Ovary (tissue), 9 donors: ENCODE data around the gene TSPAN5. TPM values are rescaled to one million over a fixed set of nuclear protein-coding genes. Genes with fewer than 3 reads are reported as not detected.

ENCODE experiments used
- DNase-seq, 5 donors: peaks; one replicate each; pipeline ENCODE4 v3.0.0-alpha.2; 2019 to 2020
- H3K27ac ChIP-seq, 2 donors: fragments of 200-600 bp; one replicate each; pipeline versions ENCODE4 v1.5.1 to v1.8.0; 2019 to 2022
- H3K27me3 ChIP-seq: fragments of 200-600 bp; one replicate; pipeline ENCODE4 v1.8.0; 2022
- H3K36me3 ChIP-seq: fragments of 200-600 bp; sonication (generic); one replicate; pipeline ENCODE4 v1.5.1; 2019
- H3K4me1 ChIP-seq: one replicate; pipeline ENCODE4 v1.8.1; 2013; ENCODE audit warnings: mild to moderate bottlenecking, moderate library complexity; ENCODE audit not compliant: insufficient read depth
- H3K4me3 ChIP-seq: fragments of 200-600 bp; sonication (generic); one replicate; pipeline ENCODE4 v1.5.1; 2017
- H3K9me3 ChIP-seq, 2 donors: fragments of 200-600 bp in 1 of 2; sonication (generic) in 1 of 2; one replicate each; pipeline versions ENCODE4 v1.5.1 to v1.8.1; 2013 to 2019; ENCODE audit warnings: mild to moderate bottlenecking in 1 of 2, moderate library complexity in 1 of 2
- CTCF ChIP-seq, 3 donors: fragments of 450-650 bp in 2 of 3; fragments of 200-600 bp in 1 of 3; IDR thresholded peaks; one replicate each; pipeline versions ENCODE4 v1.5.1 to v1.8.0; 2016 to 2022; ENCODE audit warnings: antibody characterized with exemption in 3 of 3, mild to moderate bottlenecking in 1 of 3
- EP300 ChIP-seq: sonication (generic); formaldehyde crosslinking; IDR thresholded peaks from one replicate; pipeline ENCODE4 v1.6.1; 2017; ENCODE audit warnings: antibody characterized with exemption
- POLR2A ChIP-seq: fragments of 450-650 bp; IDR thresholded peaks from one replicate; pipeline ENCODE4 v1.6.1; 2017; ENCODE audit warnings: antibody characterized with exemption, mild to moderate bottlenecking, moderate library complexity
- WGBS, 3 donors: extraction: QIAGEN DNeasy Blood & Tissue Kit in 1 of 3; methylation state at CpG; one replicate each; pipeline versions ENCODE4 v1.1.5 to v1.1.7; 2013 to 2017; 5-methylcytosine and 5-hydroxymethylcytosine counted together
- intact Hi-C, 4 donors: fragments of 100-400 bp; cut with DNase I; formaldehyde crosslinking; loops; one replicate each; pipeline versions ENCODE4 v1.11.0 to v1.15.1; 2022 to 2023
- polyA plus RNA-seq, 2 donors: library from polyadenylated mRNA; stranded (reverse); fragments of 200-250 nt in 1 of 2; fragments of 350-450 nt in 1 of 2; fragmentation: Illumina TruSeq in 1 of 2; extraction: RNeasy Lipid Tissue Mini Kit (QIAGEN cat#74804) in 1 of 2; gene quantifications; one replicate each; pipeline ENCODE4 v1.2.3, GENCODE V29; 2013 to 2014
- total RNA-seq, 7 donors: library from RNA; depleted of rRNA in 2 of 7; stranded (reverse); fragments of >200 nt in 2 of 7; fragmentation: NEBNext Ultra II Directional in 3 of 7; extraction: Animal tissue kit (Norgen Biotek cat#: 25700) in 3 of 7; gene quantifications; one replicate each; pipeline versions ENCODE4 v1.1.0 to v1.2.4, GENCODE V29; 2016 to 2023
- donor health status: DM: no; HTN: no; CAD: no; lungs with moderate emphysema.
- donor health status: DM: no; HTN: no; CAD: no.
- donor health status: Bipolar disorder and iron deficiency.
- donor health status: DM: yes; HTN: yes; CAD: no.
- donor health status: DM: no; HTN: no; CAD: no.
- donor health status: DM: yes; HTN: yes; CAD: no.

Gene TSPAN5
- total and polyA plus RNA-seq, 9 donors, result 34.0 to 69.5 (median 48.2) TPM

DNA sequence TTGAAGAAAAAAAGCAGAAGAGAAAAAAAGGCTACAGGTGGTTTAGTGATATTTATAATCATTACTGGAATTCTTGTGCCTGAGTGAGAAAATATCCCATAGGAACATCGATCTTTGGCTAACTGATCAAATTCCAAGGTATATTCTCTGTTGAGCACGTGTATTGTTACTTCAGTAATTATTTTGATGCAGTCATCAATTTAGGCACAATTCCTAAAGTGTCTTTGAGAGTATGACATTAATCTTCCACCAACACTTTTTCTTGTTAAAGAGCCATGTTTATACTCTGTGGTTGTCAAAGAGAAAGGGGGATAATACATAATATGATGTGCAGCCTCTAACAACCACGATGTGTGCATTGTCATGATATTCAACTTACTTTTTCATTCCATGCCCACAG, 151.1 kb downstream of the TSPAN5 start:
- no peak overlapping the region for H3K27ac ChIP-seq
- no peaks in the 10 kb centered on the region for H3K9me3 ChIP-seq
- no peak overlapping the region for H3K4me3 ChIP-seq
- 71 to 82% (median 74%) methylated on average over 3 of the region's 3 CpGs for WGBS, 3 donors
- intact Hi-C loops, result no loop called here
- no peaks in the 10 kb centered on the region for H3K27me3 ChIP-seq
- no peak for DNase-seq
- peaks cover 13% of the 10 kb centered on the region for H3K4me1 ChIP-seq
- TF ChIP-seq EP300 (no peak), CTCF (IDR thresholded peaks at IDR 0.05) (no peak), POLR2A (no peak)
- H3K36me3 ChIP-seq, result no peaks in the 10 kb centered on the region

DNA sequence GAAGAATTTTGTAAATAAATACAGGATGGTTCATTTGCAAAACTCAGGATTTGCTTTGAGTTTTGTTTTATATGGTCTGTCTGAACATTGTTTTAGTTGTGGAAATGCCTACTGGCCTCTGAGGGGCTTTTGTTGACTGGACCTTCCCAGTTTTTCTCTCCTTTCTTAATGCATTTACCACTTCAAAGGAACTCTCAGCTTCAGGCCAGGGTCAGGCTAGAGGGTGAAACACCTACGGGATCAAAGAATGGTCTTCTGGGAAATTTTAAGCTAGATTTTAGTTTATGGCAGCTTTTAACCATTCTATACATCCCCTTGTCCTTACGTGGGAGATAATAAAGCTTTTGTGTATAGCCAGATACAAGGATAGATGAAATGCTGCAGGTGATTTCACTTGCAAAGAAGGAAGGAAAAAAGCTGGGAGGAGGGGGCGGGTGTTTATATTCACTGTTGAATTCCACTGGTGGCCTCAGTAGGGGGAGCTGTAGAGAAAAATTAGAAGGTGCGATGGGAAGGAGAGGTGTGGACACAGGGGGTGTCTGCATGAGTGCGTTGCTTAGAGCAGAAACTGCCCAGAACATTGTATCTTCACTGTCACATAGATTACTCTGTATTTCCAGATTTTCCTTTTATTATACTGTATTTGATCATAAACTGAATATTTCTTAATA, 151.8 kb downstream of the TSPAN5 start:
- no peak overlapping the region for H3K4me3 ChIP-seq
- 75 to 79% (median 79%) methylated on average over 5 of the region's 5 CpGs for WGBS, 3 donors
- H3K9me3 ChIP-seq, result no peaks in the 10 kb centered on the region
- H3K4me1 ChIP-seq, result peaks cover 13% of the 10 kb centered on the region
- TF ChIP-seq CTCF (IDR thresholded peaks at IDR 0.05) (no peak), EP300 (no peak), POLR2A (no peak)
- DNase-seq, result no peak
- H3K36me3 ChIP-seq, result no peaks in the 10 kb centered on the region
- H3K27ac ChIP-seq, result no peak overlapping the region
- intact Hi-C loops, result no loop called here
- H3K27me3 ChIP-seq, result no peaks in the 10 kb centered on the region

DNA sequence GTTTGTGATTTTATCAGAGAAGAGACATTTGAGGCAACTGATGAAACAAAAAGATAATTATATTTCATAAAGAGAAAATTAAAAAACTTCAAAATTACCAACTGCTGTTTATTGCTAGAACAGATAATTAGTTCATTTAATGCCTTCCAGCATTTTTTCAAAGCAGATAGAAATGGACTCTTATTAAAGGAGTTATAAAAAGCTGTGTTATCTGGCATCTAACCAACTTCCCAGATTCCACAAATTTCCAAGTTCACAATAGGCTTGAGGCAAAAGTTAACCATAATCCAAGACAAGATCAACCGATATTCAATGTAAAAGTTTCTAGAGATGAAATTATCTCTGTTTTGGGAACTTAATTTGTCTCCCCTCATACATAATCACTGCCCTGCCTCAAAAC, 152.4 kb downstream of the TSPAN5 start:
- TF ChIP-seq EP300 (no peak), CTCF (IDR thresholded peaks at IDR 0.05) (no peak), POLR2A (no peak)
- H3K36me3 ChIP-seq, result no peaks in the 10 kb centered on the region
- no peaks in the 10 kb centered on the region for H3K9me3 ChIP-seq
- peaks cover 13% of the 10 kb centered on the region for H3K4me1 ChIP-seq
- H3K27me3 ChIP-seq, result no peaks in the 10 kb centered on the region
- WGBS, 3 donors, result 38 to 42% (median 41%) methylated on average over 1 of the region's 1 CpG
- no peak overlapping the region for H3K4me3 ChIP-seq
- no peak overlapping the region for H3K27ac ChIP-seq
- no peak for DNase-seq
- intact Hi-C loops, result no loop called here

DNA sequence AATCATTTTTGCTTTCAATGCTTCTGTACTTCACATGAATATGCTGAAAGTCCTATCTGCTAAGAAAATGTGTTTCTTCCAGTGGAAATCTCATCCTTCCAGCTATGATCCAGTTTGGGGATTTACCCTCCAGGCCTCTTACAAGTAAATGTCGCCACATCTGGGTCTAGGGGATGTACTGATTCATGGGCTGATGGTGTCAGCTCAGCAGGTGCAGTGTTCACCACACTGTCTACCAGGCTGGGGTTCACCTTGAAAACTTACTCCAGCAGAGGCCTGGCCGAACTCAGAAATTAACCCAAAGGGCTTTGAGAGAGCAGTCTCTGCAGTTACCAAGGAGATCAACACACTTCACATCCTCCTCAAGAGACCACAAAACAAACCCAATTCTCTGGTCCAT, 154.3 kb downstream of the TSPAN5 start:
- Histone ChIP-seq H3K36me3 (no peaks in the 10 kb centered on the region), H3K27me3 (no peaks in the 10 kb centered on the region), H3K9me3 (no peaks in the 10 kb centered on the region), H3K27ac (no peak overlapping the region), H3K4me3 (no peak overlapping the region), H3K4me1 (peaks cover 7% of the 10 kb centered on the region)
- no peak for DNase-seq
- intact Hi-C loops, result no loop called here
- no peak for TF ChIP-seq CTCF (IDR thresholded peaks at IDR 0.05)
- TF ChIP-seq EP300, result no peak
- no peak for TF ChIP-seq POLR2A
- WGBS, 3 donors, result 97 to 99% (median 98%) methylated on average over 2 of the region's 2 CpGs
